ENCODE results near the gene PTPRN2. TPM values are rescaled to one million over a fixed set of nuclear protein-coding genes. Genes with fewer than 3 reads are reported as not detected.

PTPRN2 gene
- total RNA-seq, 1 experiment from 2014 or later, result 2.1 TPM

DNA sequence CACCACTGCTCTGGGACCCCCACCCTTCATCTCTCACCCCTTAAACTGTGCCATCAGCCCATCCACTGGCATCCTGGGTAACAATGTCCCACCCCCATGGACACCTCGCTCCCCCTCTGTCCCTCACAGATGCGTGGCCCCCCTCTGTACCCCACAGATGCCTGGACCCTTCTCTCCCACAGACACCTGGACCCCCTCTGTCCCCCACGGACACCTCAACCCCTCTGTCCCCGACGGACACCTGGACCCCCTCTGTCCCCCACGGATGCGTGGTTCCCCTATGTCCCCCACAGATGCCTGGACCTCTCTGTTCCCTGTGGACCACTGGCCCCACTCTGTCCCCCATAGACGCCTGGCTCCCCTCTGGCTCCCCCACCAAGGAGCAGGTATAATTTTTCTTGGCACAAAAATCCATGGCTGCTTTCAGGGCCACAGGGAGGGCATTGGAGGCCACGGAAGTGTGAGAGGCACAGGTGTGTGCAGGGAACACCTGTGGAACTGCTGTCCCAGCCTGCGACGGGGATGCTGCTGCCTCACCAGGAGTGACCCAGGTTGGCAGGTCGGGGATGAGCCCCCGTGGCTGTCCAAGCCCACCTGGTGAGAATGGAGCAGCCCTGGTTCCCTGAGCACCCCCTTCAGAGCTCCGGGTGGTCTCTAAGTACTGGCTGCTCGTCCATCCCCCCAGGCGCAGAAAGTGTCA, 193.5 kb downstream of the PTPRN2 start:
- Histone ChIP-seq H2AFZ (ENCODE audit: low read depth, low read length, poor library complexity, severe bottlenecking) (no peak overlapping the region), H3K36me3 (ENCODE audit: control insufficient read depth in 1 of 2, insufficient read depth in 2 of 2, low read length in 2 of 2) (no peaks in the 10 kb centered on the region), H3K79me2 (ENCODE audit: insufficient read depth, low read length) (no peaks in the 10 kb centered on the region), H3K4me1 (ENCODE audit: control insufficient read depth in 1 of 2, insufficient read depth in 2 of 2, low read length in 2 of 2) (no peaks in the 10 kb centered on the region), H3K9me3 (ENCODE audit: control insufficient read depth in 1 of 2, insufficient read depth in 1 of 2, low read depth in 1 of 2, low read length in 2 of 2) (peaks cover 0 to 3% of the 10 kb centered on the region in 2 experiments; a peak in 1 of 4 replicates), H3K4me3 (replicated peaks in 1 of 2; ENCODE audit: low read depth in 1 of 2, low read length in 2 of 2) (no peak overlapping the region), H3K27ac (ENCODE audit: low read depth, low read length) (no peak overlapping the region), H3K9me2 (ENCODE audit: insufficient read depth) (no peaks in the 10 kb centered on the region), H3K4me2 (ENCODE audit: low read length) (no peak overlapping the region), H4K20me1 (ENCODE audit: insufficient read depth) (no peaks in the 10 kb centered on the region), H3K27me3 (ENCODE audit: insufficient read depth, low read length) (no peaks in the 10 kb centered on the region), H3K9ac (ENCODE audit: low read length) (no peak overlapping the region)
- no peak for TF ChIP-seq SP1 (IDR thresholded peaks at IDR 0.05; ENCODE audit: low read depth)
- TF ChIP-seq ZBTB33 (IDR thresholded peaks at IDR 0.05; ENCODE audit: extremely low read depth, insufficient replicate concordance, low read length), result no peak
- no peak for TF ChIP-seq SIN3A (IDR thresholded peaks at IDR 0.05; ENCODE audit: low read depth)
- no peak for TF ChIP-seq POLR2AphosphoS5 (IDR thresholded peaks at IDR 0.05; ENCODE audit: low read depth, low read length)
- no peak for TF ChIP-seq JUND (IDR thresholded peaks at IDR 0.05)
- no peak for TF ChIP-seq YY1 (IDR thresholded peaks at IDR 0.05; ENCODE audit: extremely low read depth, insufficient replicate concordance, low read depth, low read length)
- TF ChIP-seq EZH2 (IDR thresholded peaks at IDR 0.05), result no peak
- TF ChIP-seq ELF1 (IDR thresholded peaks at IDR 0.05; ENCODE audit: borderline replicate concordance, low read depth), result no peak
- no peak for TF ChIP-seq ZFX (IDR thresholded peaks at IDR 0.05)
- TF ChIP-seq CBX3 (IDR thresholded peaks at IDR 0.05; ENCODE audit: low read depth), result no peak
- TF ChIP-seq, protein P1, sequence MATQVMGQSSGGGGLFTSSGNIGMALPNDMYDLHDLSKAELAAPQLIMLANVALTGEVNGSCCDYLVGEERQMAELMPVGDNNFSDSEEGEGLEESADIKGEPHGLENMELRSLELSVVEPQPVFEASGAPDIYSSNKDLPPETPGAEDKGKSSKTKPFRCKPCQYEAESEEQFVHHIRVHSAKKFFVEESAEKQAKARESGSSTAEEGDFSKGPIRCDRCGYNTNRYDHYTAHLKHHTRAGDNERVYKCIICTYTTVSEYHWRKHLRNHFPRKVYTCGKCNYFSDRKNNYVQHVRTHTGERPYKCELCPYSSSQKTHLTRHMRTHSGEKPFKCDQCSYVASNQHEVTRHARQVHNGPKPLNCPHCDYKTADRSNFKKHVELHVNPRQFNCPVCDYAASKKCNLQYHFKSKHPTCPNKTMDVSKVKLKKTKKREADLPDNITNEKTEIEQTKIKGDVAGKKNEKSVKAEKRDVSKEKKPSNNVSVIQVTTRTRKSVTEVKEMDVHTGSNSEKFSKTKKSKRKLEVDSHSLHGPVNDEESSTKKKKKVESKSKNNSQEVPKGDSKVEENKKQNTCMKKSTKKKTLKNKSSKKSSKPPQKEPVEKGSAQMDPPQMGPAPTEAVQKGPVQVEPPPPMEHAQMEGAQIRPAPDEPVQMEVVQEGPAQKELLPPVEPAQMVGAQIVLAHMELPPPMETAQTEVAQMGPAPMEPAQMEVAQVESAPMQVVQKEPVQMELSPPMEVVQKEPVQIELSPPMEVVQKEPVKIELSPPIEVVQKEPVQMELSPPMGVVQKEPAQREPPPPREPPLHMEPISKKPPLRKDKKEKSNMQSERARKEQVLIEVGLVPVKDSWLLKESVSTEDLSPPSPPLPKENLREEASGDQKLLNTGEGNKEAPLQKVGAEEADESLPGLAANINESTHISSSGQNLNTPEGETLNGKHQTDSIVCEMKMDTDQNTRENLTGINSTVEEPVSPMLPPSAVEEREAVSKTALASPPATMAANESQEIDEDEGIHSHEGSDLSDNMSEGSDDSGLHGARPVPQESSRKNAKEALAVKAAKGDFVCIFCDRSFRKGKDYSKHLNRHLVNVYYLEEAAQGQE (IDR thresholded peaks at IDR 0.05; ENCODE audit: low read depth), result no peak
- TF ChIP-seq RAD21 (IDR thresholded peaks at IDR 0.05; ENCODE audit: low read depth), result no peak
- no peak for TF ChIP-seq SRF (IDR thresholded peaks at IDR 0.05; ENCODE audit: low read depth)
- no peak for TF ChIP-seq EGR1 (IDR thresholded peaks at IDR 0.05; ENCODE audit: low read depth)
- TF ChIP-seq, protein P2, sequence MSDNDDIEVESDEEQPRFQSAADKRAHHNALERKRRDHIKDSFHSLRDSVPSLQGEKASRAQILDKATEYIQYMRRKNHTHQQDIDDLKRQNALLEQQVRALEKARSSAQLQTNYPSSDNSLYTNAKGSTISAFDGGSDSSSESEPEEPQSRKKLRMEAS (IDR thresholded peaks at IDR 0.05), result no peak
- no peak for ATAC-seq
- no TSS peak for BruUV-seq (replicated peaks)
- no peak for DNase-seq (ENCODE audit: low read depth, low spot score)
- ChIA-PET RAD21 (ENCODE audit: low non-redundant PET in 1 of 2, low total read pairs in 2 of 2, uncharacterized antibody in 2 of 2, unreplicated experiment in 2 of 2) (no interaction called here), CTCF (no interaction called here), POLR2A (no interaction called here)
- intact Hi-C loops (cut with micrococcal nuclease), result no loop called here
